ENCODE results near the gene FGF12.
A peak's percentile ranks its signal among the peaks of the same experiment; 100 is the strongest.

Gene FGF12

DNA sequence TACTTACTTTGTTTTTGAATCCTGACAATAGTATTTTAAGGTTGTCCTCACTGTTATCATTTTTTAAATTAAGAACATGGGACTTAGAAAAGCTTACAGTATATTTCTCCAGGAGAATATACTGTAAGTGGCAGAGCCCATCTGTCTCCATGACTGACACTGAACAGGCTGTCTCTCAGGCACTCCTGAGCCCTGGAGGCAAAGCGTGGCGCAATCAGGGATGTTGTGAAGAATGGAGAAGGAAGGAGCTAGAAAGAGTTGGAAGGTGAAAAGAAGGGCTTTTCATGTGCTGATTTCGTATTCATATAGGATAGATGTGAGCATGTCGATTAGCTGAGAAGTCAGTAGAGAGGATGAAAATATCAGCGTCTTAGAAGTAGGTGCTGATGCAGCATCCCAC, 41.5 kb downstream of the FGF12 start:
- no peak for DNase-seq (ENCODE audit: low read depth in 2 of 2)

DNA sequence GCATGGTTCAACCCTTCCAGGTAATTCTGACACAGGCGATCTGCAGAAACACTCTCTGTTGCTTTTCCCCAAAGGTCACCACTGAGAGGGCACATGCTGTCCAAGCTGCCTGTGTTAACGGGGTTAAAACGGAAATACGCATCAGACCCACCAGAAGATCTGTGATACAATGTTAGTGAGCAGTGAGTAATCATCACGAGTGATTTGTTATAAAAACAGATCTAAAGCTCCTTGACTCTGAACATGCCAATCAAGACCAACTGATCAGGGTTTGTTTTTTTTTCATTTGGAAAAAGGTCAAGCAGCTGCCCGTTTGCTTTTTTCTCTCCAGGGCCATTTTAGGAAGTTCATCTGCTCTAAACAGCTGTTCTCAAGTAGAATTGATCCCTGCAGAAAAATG, 43.2 kb downstream of the FGF12 start:
- no peak for DNase-seq (ENCODE audit: low read depth in 2 of 2)

DNA sequence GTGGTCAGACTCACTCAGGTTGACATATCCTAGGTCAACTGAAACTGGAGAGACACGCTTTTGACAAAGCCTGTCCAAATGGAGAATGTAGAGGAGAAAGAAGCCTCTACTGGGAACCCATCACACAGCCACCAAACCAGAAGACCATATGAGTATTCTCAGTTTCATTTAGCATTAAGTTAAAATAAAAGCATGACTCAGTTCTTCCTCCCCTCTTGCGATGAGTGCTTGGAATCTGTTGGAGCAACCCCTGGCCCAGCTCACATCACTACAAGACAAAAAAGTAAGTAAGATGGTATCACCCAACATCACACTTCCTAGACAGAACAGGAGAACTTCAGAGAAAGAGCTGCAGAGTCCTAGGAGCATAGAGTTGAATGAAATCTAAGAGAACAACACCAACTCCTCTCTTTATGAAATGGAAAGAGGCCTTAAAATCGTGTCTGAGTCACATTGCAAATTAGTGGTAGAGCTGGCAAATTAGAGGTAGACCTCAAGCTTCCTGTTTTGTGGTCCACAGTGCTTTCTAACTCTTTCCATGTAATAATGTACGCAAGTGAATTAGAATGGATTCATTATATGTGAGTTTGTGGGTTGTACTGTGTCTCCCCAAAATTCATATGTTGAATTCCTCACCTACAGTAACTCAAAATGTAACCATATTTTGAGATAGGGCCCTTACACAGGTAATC, 51.2 kb downstream of the FGF12 start:
- peak in 1 of 2 donors; percentile 1 for DNase-seq (ENCODE audit: low read depth in 2 of 2)

DNA sequence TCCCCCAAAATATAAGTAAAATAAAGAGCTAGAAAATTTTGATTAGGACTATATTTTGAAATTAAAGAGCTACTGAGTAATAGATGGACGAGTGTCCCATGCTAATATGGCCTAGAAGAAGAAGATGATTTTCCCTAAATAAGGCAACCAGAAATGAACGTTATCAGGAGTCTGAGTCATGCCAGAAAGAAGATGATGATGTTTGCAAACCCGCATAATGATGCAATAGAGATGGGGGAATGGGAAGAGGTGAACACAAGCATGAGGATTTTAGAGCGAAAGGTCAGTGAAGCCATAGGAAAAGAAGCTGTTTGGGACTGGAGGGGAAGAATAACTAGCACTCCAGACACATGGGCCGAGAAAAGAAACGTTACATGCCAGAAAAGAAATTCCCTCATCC, 71.7 kb downstream of the FGF12 start:
- no peak for DNase-seq (ENCODE audit: low read depth in 2 of 2)

DNA sequence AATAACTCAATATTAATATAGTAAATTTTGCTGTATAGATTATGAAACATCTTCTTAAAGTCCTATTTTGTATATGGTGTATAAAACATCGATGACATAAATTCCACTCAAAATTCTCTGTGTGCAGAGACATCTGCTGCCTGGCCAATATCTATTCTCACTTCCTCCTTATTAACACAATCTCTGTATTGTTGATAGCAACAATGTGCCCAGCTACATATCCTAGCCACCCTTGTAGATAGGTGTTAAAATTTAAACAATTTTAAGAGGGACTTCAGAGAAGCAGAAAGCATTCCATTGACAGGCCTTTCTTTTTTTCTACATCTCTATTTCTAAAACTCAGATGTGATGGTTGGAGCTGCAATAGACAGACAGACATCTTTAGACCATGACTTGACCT, 72.3 kb downstream of the FGF12 start:
- DNase-seq (ENCODE audit: low read depth in 2 of 2): no peak

DNA sequence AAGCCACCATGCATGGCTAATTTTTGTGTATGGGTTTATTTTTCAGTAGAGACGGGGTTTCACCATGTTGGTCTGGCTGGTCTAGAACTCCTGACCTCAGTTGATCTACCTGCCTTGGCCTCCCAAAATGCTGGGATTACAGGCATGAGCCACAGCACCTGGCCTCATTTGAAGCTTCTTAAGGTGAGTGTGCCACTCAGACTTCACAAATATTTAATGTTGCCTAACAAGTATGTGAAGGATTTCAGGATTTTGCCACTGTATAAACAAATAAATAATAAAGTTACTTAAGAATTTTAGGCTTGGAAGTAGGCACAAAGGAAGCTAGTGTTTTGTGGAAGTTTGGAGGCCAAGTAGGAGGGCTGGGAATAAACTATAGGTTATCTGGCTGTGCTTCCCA, 73.5 kb downstream of the FGF12 start:
- no peak for DNase-seq (ENCODE audit: low read depth in 2 of 2)

DNA sequence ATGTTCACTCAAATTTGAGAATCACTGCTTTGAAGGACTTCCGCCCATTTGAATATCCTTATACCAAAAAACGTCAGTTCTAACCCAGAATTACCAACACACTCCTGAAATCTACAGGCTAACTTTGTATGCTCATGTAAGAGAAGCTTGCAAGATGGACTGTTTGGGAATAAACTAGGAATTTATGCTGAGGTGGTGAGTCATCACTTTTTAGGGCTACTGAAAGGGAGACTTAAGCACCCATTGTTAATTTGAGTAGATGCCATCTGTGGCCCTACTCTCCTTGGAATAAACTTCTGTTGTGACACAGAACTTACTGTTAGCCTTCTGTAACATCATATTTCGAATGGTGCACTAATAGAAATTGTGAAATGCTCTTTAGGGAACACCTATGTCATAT, 74.6 kb downstream of the FGF12 start:
- no peak for DNase-seq (ENCODE audit: low read depth in 2 of 2)

DNA sequence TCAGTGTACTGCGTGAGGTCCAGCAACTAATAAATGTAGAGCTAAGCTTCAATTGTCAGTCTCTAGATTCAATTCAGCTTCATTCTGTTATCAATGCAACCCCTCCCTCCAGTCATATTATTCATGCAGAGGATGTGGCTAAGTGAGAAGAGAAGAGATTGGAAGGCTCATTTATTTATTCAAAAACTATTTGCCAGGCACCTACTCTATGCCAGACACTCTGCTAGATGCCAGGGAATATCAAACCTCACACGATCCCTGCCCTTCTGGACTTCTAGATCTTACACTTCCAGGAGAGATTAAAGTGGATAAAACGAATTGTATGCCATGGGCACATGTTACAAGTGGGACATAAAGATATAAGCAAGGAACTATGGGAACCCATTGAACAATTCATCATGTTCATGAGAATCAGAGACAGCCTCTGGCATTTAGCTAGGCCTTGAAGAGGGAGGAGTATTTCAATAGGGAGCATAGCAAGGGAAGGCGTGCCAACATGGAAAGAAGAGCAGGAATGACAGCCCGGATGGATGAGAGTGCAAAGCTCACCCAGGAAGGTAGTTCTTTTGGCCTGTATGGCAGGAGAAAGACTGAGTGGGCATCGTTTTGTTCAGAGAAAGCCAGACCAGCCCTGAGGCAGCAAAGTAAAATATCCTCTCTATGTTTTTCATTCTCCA, 75.4 kb downstream of the FGF12 start:
- no peak for DNase-seq (ENCODE audit: low read depth in 2 of 2)

DNA sequence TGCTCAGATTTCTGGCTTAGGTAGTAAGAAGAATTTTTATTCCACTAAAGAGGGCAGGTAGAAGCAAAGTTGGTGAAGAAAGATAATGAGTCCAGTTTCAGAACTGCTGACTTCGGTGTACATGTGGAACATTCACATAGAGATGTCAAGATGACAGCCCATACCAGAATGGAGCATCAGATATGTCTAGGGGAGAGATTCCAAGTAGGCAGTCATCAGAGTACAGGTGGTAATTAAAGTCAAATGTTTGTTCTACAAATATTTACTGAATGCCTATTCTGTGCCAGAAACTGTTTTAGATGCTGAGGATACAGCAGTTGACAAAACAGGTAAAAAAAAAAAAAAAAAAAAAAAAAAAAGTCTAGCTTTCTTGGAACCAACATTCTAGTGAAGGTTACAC, 81.9 kb downstream of the FGF12 start:
- DNase-seq (ENCODE audit: low read depth in 2 of 2): no peak

DNA sequence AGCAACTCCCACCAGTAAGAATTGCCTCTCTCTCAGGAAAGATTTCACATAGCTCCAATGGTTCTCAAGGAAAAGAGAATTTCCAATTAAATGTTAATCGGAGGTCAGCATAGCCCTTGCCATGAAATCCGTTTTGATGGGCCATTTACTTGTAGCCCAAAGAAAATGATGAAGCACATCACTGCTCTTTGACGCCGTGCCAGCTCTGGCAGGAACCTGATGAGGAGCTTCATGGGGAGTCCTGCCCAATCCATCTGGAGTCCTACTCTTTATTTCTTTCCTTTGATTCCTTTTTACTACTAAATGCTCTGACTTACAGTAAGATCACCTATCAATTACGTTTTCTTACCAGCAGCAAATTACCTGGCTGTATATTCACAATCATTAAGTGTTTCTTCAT, 84.7 kb downstream of the FGF12 start:
- no peak for DNase-seq (ENCODE audit: low read depth in 2 of 2)

DNA sequence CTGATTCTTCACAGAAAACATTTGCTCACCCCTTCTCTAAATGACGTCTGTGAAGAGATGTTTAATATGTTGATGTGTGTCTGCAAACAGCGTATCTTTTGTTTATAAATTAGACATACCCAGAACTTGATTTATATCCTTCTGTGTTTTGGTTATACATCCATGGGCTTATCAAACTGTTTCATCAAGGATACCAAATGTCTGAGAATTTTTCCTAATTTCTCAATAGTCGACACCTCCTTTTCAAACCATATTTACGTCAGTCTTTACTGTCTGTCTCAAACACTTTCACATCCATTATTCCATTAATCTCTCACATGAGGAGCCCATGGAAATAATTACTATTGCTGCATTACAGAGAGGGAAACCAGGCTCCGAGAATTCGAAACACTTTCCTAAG, 85.4 kb downstream of the FGF12 start:
- no peak for DNase-seq (ENCODE audit: low read depth in 2 of 2)

DNA sequence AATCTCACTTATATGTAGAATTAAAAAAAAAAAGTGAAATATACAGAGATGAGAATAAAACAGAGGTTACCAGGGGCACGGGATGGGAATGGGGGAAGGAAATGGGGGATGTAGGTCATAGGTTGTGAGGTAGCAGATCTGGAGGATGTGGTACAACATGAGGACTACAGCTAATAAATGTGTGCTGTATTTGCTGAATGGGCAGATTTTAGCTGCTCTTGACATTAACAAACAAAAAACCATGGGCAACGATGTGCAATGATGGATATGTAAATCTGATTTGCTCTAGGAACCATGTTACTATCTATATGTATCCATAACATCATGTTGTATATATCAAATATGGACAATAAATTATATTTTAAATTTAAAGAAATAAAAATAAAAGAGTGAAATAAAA, 87.4 kb downstream of the FGF12 start:
- DNase-seq (ENCODE audit: low read depth in 2 of 2): no peak

DNA sequence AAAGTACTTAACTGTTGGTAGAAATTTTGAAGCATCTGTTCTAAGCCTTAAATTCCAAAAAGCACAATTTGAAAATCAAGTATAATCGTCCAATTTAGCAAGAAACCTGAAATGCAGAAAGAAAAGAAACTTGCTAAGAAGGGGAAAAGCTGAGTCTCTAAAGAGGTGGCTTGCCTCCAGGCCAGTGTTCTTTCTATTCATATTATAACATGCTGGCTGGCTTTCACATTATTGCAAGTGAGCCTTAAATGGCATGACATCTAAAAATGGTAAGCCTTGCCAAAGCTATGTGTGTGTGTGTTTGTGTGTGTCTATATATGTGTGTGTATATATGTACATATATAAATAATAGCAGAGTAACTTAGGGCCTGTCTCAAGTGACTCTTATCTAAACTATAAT, 89.5 kb downstream of the FGF12 start:
- no peak for DNase-seq (ENCODE audit: low read depth in 2 of 2)

DNA sequence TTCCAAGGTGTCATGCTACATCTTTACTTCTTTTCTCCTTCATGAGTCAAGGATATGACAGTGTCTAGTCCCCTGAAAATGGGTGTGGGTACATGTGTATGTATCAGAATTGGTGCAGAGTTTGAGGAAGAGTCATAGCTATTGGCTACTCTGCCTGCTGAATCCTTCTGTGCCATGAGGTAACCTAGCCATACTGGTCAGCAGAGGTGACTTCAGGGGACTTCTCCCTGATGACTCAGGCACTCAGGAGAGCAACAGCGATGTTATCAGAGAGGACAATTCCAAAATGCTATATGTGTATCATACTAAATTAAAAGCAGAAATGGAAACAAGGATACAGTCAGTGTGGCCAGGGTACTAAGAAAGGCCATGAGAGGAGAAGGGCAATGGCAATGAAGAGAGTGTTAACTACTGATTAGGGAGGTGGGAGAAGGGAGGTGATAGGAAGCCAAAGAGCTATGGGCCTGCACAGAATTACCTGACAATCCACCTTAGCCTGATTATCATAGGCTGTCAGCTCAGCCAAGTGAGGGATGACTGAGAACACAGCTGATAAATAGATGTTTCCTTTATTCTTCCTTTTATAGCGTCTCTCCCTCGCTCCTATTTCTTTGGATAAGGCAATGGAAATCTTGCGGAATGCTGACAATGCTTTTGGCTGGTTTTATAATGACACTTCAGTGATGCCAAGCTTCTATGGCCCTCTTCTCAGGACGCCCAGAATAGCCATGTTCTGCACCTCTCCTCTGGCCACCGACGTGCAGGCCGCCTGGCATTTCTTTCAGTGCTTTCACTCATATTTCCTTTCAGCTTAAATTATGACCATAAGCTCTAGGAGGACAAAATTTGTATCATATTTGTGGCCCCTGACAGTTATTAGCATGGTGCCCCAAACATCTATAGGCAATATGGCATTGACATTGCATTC, 90.6 kb downstream of the FGF12 start:
- DNase-seq (ENCODE audit: low read depth in 2 of 2): no peak

DNA sequence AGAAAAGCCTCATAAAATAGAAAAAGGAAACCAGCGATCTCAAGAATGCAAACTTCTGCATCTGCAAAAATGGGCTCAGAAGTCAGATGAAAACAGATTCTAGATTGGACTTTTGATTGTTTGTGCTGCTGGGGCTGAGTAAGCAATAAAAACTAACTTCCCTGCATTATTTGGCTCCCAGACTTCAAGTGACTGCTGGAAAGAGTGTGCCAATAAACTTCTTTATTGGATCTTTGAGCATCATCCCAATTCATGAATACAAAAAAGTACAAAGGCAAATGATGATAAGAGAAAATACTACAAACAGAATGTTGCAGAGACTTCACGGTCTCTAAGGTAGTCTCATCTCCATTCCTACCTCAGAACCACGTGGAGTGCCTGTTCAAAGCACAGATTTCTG, 97.9 kb downstream of the FGF12 start:
- no peak for DNase-seq (ENCODE audit: low read depth in 2 of 2)

DNA sequence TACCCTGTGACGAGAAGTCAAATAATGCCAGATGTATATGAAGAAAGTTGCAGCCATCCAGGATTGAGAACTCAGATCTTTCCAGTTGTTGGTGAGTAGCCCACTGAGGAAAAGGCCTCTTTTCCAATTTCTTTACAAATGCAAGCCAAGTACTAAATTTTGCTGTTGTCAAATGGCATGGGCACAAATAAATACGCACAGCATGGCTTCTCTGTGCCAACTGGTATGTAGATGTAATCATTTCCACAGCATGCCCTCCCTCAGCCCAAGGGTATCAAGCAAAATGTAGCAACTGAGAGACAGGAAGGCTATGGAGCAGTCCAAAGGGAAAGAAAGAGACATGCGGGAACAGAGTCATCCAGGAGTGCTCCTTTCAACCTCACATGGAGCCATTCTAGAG, 105.4 kb downstream of the FGF12 start:
- DNase-seq (ENCODE audit: low read depth in 2 of 2): no peak

DNA sequence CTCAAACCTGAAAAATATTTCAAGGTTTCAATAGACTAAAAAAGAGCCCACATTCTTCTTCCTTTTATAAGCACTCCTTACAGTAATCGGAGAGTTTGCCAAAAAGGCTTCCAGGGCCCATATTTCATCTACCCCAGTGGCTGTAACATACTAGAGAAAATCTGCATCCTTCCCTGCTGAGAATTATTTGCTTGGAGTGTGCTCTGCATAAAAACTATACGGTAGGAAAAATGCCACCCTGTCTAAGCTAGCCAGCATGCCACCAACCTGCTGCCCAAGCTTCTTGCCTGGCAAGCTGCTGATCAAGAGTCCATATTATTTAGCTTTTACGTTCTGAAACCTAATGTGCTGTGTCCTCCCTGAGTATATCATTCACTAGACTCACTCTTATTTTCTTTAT, 107.1 kb downstream of the FGF12 start:
- DNase-seq (ENCODE audit: low read depth in 2 of 2): no peak

DNA sequence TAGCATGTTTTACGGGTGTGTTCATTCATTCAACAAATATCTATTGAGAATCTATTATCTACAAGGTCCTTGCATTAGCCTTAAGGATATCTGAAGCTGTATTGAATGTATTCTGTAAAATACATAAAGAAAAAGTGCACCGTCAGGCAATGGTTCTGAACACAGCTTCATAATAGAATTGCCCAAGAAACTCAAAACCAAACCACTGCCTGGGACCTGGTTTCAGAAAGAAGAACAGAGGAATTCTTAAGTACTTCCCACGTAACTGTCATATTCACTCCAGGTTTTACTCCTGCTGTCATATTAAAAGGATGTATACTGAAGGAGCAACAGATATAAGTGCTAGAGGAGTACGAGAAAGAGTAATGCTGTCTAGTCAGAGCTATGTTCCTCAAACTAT, 115.9 kb downstream of the FGF12 start:
- no peak for DNase-seq (ENCODE audit: low read depth in 2 of 2)

DNA sequence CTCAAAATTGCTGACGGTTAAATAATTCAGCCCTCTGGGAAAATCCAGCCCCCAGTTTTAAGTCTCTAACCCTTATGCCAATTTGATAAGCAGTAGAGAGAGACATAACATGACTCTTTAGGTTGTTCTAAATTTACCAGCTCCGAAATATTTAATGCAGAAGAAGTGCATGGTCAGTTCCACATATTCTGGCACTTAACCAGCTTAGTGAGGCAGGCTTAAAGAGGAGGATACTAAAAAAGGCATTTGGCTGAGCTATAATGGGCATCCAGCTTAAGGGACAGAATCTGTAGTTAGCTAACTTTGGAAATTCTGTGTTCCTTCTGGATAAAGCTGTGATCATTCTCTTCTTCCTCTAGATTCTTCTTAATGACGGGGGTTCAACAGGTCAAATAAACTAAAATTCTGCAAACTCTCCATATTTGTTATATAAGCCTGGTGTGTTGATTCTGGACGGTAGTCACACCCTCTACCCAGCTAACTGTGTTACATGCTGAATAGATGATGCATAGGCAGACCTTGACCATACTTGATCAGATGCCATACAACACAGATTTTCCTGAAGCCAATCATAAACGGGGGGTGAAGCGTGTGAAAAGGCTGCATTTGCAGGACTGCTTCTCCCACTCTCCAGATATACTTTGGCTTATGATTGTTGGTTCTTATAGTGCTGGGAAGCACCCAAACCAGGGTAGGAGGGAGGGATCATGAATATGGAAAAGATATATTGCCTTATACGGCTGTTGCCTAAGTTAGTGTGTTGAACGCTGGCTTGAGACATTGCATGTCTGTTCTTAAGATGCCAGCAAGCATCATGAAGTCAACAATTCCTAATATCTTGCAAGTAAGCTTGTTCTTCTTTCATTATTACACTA, 118.4 kb downstream of the FGF12 start:
- DNase-seq (ENCODE audit: low read depth in 2 of 2): no peak

DNA sequence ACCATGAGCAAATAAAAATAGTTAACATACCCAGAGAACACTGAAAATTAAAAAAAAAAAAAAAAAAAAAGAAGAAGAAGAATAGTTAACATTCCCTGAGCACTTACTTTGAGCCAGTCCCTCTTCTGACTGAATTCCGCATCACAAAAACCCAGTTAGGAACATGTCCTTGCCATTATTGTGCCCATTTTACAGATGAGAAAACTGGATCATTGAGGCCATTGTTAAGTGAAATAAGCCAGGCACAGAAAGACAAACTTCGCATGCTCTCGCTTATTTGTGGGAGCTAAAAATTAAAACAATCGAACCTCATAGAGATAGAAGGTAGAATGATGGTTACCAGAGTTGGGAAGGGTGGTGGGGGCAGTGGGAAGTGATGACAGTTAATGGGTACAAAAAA, 119.5 kb downstream of the FGF12 start:
- no peak for DNase-seq (ENCODE audit: low read depth in 2 of 2)

DNA sequence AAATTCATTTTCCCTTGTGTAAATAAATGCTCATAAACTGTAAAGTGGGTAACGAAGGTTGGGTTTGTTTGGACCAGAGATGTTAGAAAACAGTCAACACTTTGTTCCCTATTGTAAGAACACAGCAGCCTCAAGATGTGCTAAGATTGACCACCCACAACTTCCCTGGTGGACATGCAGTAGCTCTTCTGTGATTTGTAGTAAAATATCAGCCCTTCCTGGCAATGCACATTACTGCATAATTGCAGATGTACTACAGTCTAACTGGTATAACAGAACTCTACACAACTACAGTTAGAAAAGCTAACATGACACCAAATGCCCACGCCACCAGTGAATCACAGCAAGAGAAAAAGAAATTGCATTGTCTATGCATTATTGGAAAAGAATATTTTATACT, 129.4 kb downstream of the FGF12 start:
- no peak for DNase-seq (ENCODE audit: low read depth in 2 of 2)

DNA sequence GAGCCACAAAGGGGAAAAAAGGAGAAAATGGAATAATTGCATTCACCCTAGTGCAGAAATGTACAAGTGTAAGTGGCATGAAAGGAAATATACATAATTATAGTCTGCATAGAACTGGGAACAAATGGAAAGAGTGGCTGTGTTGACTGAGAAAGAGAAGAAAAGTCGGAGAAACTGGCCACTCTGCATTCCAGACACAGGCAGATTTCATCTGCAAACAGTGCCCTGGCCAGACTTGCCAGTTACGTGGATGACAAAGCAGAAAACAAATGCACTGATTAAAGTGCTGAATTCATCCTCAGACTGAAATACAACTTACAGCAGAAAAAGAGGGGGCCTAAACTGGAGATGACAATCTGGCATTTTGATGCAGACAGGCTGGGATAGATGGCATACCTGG, 129.8 kb downstream of the FGF12 start:
- no peak for DNase-seq (ENCODE audit: low read depth in 2 of 2)

Data from stimulated activated CD4-positive, alpha-beta T cell treated with anti-CD3 and anti-CD28 coated beads, Interleukin-4, amount 100 ng/mL, for 48 hours (primary cell).